Panc1 (cell line): Measurements from ENCODE around the gene NCKAP5. TPM values are rescaled to one million over a fixed set of nuclear protein-coding genes. Genes with fewer than 3 reads are reported as not detected.

Source experiments
- ATAC-seq: fragments of 200-7000 bp; cut with Tn5 transposase; 2 replicates; pipeline ENCODE4 v1.9.1; 2020; ENCODE audit warnings: mild to moderate bottlenecking, moderate library complexity
- BruUV-seq: library from RNA; stranded (reverse); fragments of 400-500 nt; replicated peaks from 2 replicates; lab custom pipeline; 2021; lab: Mats Ljungman, UMichigan
- CTCF ChIA-PET: fragments of 300-600 bp; sonication (Branson Sonifier 250); formaldehyde crosslinking; loops from one replicate; lab custom pipeline; 2022; ENCODE audit warnings: antibody characterized with exemption; lab: Charles Lee
- POLR2A ChIA-PET: fragments of 300-600 bp; sonication (Branson Sonifier 250); formaldehyde crosslinking; loops from one replicate; lab custom pipeline; 2022; ENCODE audit warnings: antibody characterized with exemption; lab: Charles Lee
- DNase-seq: peaks from one replicate; pipeline ENCODE4 v3.0.0-alpha.2; 2010; ENCODE audit warnings: low read depth, low spot score
- H3K27ac ChIP-seq: 2 replicates; pipeline ENCODE4 v1.5.1; 2011; ENCODE audit warnings: mild to moderate bottlenecking, low read length, inconsistent platforms
- H3K27me3 ChIP-seq: fragments of 200-500 bp; sonication (Bioruptor generic); 2 replicates; pipeline ENCODE4 v1.6.0; 2014; ENCODE audit warnings: low read length, inconsistent platforms; ENCODE audit not compliant: control insufficient read depth, insufficient read depth
- H3K36me3 ChIP-seq: fragments of 200-500 bp; sonication (Bioruptor generic); 2 replicates; pipeline ENCODE4 v1.5.1; 2014; ENCODE audit warnings: inconsistent platforms, mild to moderate bottlenecking, low read length, moderate library complexity; ENCODE audit not compliant: control insufficient read depth, insufficient read depth
- H3K4me1 ChIP-seq: 2 replicates; pipeline ENCODE4 v1.5.1; 2011; ENCODE audit warnings: inconsistent platforms, mild to moderate bottlenecking, low read length, moderate library complexity; ENCODE audit not compliant: control insufficient read depth, insufficient read depth
- H3K4me3 ChIP-seq, 2 experiments: 2 replicates each; pipeline ENCODE4 v1.5.1; 2011 to 2012; ENCODE audit warnings: low read depth in 2 of 2, low read length in 2 of 2, mild to moderate bottlenecking in 2 of 2, inconsistent platforms in 1 of 2, moderate library complexity in 1 of 2
- H3K9me3 ChIP-seq: fragments of 200-500 bp; sonication (Bioruptor generic); 2 replicates; pipeline ENCODE4 v1.5.1; 2014; ENCODE audit warnings: low read depth, mild to moderate bottlenecking, inconsistent platforms, low read length, moderate library complexity; ENCODE audit not compliant: control insufficient read depth, insufficient read depth
- CTCF ChIP-seq: fragments of 450-650 bp; IDR thresholded peaks from 2 replicates; pipeline ENCODE4 v1.5.1; 2017; ENCODE audit warnings: mild to moderate bottlenecking
- POLR2AphosphoS5 ChIP-seq: IDR thresholded peaks from 2 replicates; pipeline ENCODE4 v1.6.1; 2012; ENCODE audit warnings: mild to moderate bottlenecking, low read depth, low read length, moderate library complexity
- REST ChIP-seq, 2 experiments: IDR thresholded peaks; 2 replicates each; pipeline ENCODE4 v1.6.1; 2011 to 2012; ENCODE audit warnings: low read depth in 2 of 2, control low read depth in 1 of 2, low read length in 1 of 2, mild to moderate bottlenecking in 1 of 2, moderate library complexity in 1 of 2; ENCODE audit not compliant: insufficient read depth in 1 of 2
- SIN3A ChIP-seq: IDR thresholded peaks from 2 replicates; pipeline ENCODE4 v1.6.1; 2012; ENCODE audit warnings: low read depth, mild to moderate bottlenecking, low read length, moderate library complexity, borderline replicate concordance; ENCODE audit not compliant: insufficient read depth
- TCF7L2 ChIP-seq: IDR thresholded peaks from 2 replicates; pipeline ENCODE4 v1.6.1; 2011; ENCODE audit warnings: mild to moderate bottlenecking, low read depth, low read length, inconsistent platforms
- in situ Hi-C: cut with HindIII; loops from 2 replicates; pipeline ENCODE4 v1.10.0; 2016; ENCODE audit warnings: low sequenced_read_pairs, low pct_unique_long_range_greater_than_20kb
- intact Hi-C: fragments of 100-400 bp; cut with micrococcal nuclease; formaldehyde crosslinking; loops from one replicate; pipeline ENCODE4 v1.10.0; 2022; ENCODE audit not compliant: unreplicated experiment
- total RNA-seq: library from RNA; stranded (reverse); gene quantifications from one replicate; pipeline ENCODE4 v1.2.1, GENCODE V29; 2021; ENCODE audit not compliant: unreplicated experiment

The NCKAP5 gene
- total RNA-seq, 1 experiment from 2014 or later: 0.10 TPM

- BruUV-seq: no TSS peak
- intact Hi-C loops: no loop called here
- DNase-seq: no peak
- Histone ChIP-seq H3K27me3 (no peaks in the 10 kb centered on the region), H3K9me3 (no peaks in the 10 kb centered on the region), H3K27ac (no peak overlapping the region), H3K4me1 (no peaks in the 10 kb centered on the region), H3K4me3 (no peak overlapping the region), H3K36me3 (no peaks in the 10 kb centered on the region)
- in situ Hi-C loops: no loop called here
- POLR2A ChIA-PET: no interaction called here
- no peak for ATAC-seq
- TF ChIP-seq CTCF: no peak
- no peak for TF ChIP-seq TCF7L2
- no peak for TF ChIP-seq POLR2AphosphoS5
- no peak for TF ChIP-seq SIN3A
- CTCF ChIA-PET: no interaction called here
Observed at GRCh38 chr2:133303150-133303549, 265.1 kb downstream of the NCKAP5 start.

GRCh38 chr2:133296401-133296800 lies 271.9 kb downstream of the NCKAP5 start:
- Histone ChIP-seq H3K4me3 (no peak overlapping the region), H3K9me3 (no peaks in the 10 kb centered on the region), H3K36me3 (no peaks in the 10 kb centered on the region), H3K4me1 (no peaks in the 10 kb centered on the region), H3K27me3 (no peaks in the 10 kb centered on the region), H3K27ac (no peak overlapping the region)
- DNase-seq (no peak), ATAC-seq (no peak)
- intact Hi-C loops: no loop called here
- BruUV-seq: no TSS peak
- in situ Hi-C loops: no loop called here
- ChIA-PET POLR2A (no interaction called here), CTCF (no interaction called here)
- TF ChIP-seq TCF7L2 (no peak), SIN3A (no peak), CTCF (no peak), POLR2AphosphoS5 (no peak), REST (IDR thresholded peaks at IDR 0.05; ENCODE audit: insufficient read depth in 1 of 2, low read depth in 2 of 2, low read length in 1 of 2) (no peak)
